GM23338 (cell line): Measurements from ENCODE around the gene ACVR1C.

Experiments
- CREB1 ChIP-seq: fragments of 250-450 bp; sonication (Bioruptor Pico); IDR thresholded peaks from 2 replicates; pipeline ENCODE4 v1.5.0; 2020; ENCODE audit warnings: low read depth, mild to moderate bottlenecking, moderate library complexity
- CTCF ChIP-seq, 2 experiments: fragments of 200-600 bp in 1 of 2; sonication (generic) in 1 of 2; conservative IDR thresholded peaks; 2 replicates each; pipeline versions ENCODE4 v1.5.1 to v1.6.1; 2016 to 2017; ENCODE audit warnings: antibody characterized with exemption in 2 of 2, low read depth in 2 of 2, mild to moderate bottlenecking in 2 of 2, moderate library complexity in 1 of 2
- EZH2 ChIP-seq: fragments of 200-600 bp; sonication (generic); IDR thresholded peaks from one replicate; pipeline ENCODE4 v1.8.0; 2017; ENCODE audit warnings: antibody characterized with exemption, mild to moderate bottlenecking, low read depth; ENCODE audit not compliant: unreplicated experiment
- EZH2phosphoT487 ChIP-seq: fragments of 200-600 bp; sonication (generic); IDR thresholded peaks from one replicate; pipeline ENCODE4 v1.8.1; 2018; ENCODE audit warnings: antibody characterized with exemption; ENCODE audit not compliant: unreplicated experiment
- JUNB ChIP-seq: IDR thresholded peaks from one replicate; pipeline ENCODE4 v1.6.1; 2016; ENCODE audit warnings: antibody characterized with exemption; ENCODE audit not compliant: unreplicated experiment
- NANOG ChIP-seq: IDR thresholded peaks from 2 replicates; pipeline ENCODE4 v1.6.1; 2016; ENCODE audit warnings: antibody characterized with exemption, borderline replicate concordance
- POLR2AphosphoS5 ChIP-seq: IDR thresholded peaks from 2 replicates; pipeline ENCODE4 v1.6.1; 2016; ENCODE audit warnings: antibody characterized with exemption, low read depth
- REST ChIP-seq: IDR thresholded peaks from one replicate; pipeline ENCODE4 v1.6.1; 2018; ENCODE audit warnings: antibody characterized with exemption; ENCODE audit not compliant: unreplicated experiment
- STAT1 ChIP-seq: IDR thresholded peaks from one replicate; pipeline ENCODE4 v1.6.1; 2016; ENCODE audit warnings: antibody characterized with exemption; ENCODE audit not compliant: unreplicated experiment
- ZNF114 ChIP-seq: fragments of 250-450 bp; sonication (Bioruptor Pico); IDR thresholded peaks from 2 replicates; pipeline ENCODE4 v1.5.0; 2020; ENCODE audit warnings: mild to moderate bottlenecking, moderate library complexity
- ZNF331 ChIP-seq: fragments of 250-450 bp; sonication (Bioruptor Pico); IDR thresholded peaks from 2 replicates; pipeline ENCODE4 v1.5.0; 2020; ENCODE audit warnings: low read depth, mild to moderate bottlenecking, moderate library complexity
- ZNF462 ChIP-seq: fragments of 250-450 bp; sonication (Bioruptor Pico); IDR thresholded peaks from 2 replicates; pipeline ENCODE4 v1.5.0; 2020; ENCODE audit warnings: mild to moderate bottlenecking, moderate library complexity

- TF ChIP-seq JUNB (no peak), CTCF (conservative IDR thresholded peaks at IDR 0.05; ENCODE audit: low read depth in 2 of 2) (no peak), CREB1 (no peak), POLR2AphosphoS5 (no peak), EZH2 (no peak), EZH2phosphoT487 (no peak), REST (no peak), ZNF462 (CRISPR knock-in tag) (no peak), ZNF331 (no peak), ZNF114 (CRISPR knock-in tag) (no peak), NANOG (no peak), STAT1 (no peak)
Measured at GRCh38 chr2:157476953-157477709, 151.5 kb downstream of the ACVR1C start.
